ENCODE results near the gene LDB1. TPM values are rescaled to one million over a fixed set of nuclear protein-coding genes. Genes with fewer than 3 reads are reported as not detected.

LDB1 gene
- total and polyA plus RNA-seq, 2 of the 13 experiments (the other 11 are each of a cell fraction or from before 2014, with no cell fraction given): 17.2 to 45.5 TPM

GRCh38 chr10:102154466-102155116 is 34.4 kb upstream of the LDB1 start (continued):
- TF ChIP-seq ZBTB40 (IDR thresholded peaks at IDR 0.05) (no peak), ZBTB40 (CRISPR knock-in tag; IDR thresholded peaks at IDR 0.05) (no peak), ZNF280B (CRISPR knock-in tag; IDR thresholded peaks at IDR 0.05; ENCODE audit: borderline replicate concordance) (no peak)
